ENCODE data around the gene ZNF562.
"Not testable (repeated sequence)": the region's sequence is repeated elsewhere in the genome, so short reads cannot be mapped to it uniquely, and the experiment has no call there.

ZNF562 gene

GRCh38 chr19:9658769-9659168 is 16.1 kb downstream of the ZNF562 start:
- H3K36me3 ChIP-seq (ENCODE audit: control insufficient read depth, insufficient read depth, low read length) = peaks cover 15% of the 10 kb centered on the region
- TF ChIP-seq CTCF (IDR thresholded peaks at IDR 0.05; ENCODE audit: insufficient read depth, low read length, poor library complexity, severe bottlenecking) = no peak
- H3K27me3 ChIP-seq (replicated peaks; ENCODE audit: control insufficient read depth, insufficient read depth, low read length) = no peaks in the 10 kb centered on the region
- no peak overlapping the region for H3K4me3 ChIP-seq (replicated peaks; ENCODE audit: low read depth, low read length)
- DNase-seq (ENCODE audit: extremely low read depth, insufficient read length) = no peak

GRCh38 chr19:9653066-9653555 is 21.8 kb downstream of the ZNF562 start:
- H3K36me3 ChIP-seq (ENCODE audit: control insufficient read depth, insufficient read depth, low read length) = peaks cover 19% of the 10 kb centered on the region
- not testable (repeated sequence) for H3K27me3 ChIP-seq (replicated peaks; ENCODE audit: control insufficient read depth, insufficient read depth, low read length); H3K4me3 ChIP-seq (replicated peaks; ENCODE audit: low read depth, low read length); DNase-seq (ENCODE audit: extremely low read depth, insufficient read length)

- H3K4me3 ChIP-seq (replicated peaks; ENCODE audit: low read depth, low read length); H3K27me3 ChIP-seq (replicated peaks; ENCODE audit: control insufficient read depth, insufficient read depth, low read length); DNase-seq (ENCODE audit: extremely low read depth, insufficient read length): not testable (repeated sequence)
- H3K36me3 ChIP-seq (ENCODE audit: control insufficient read depth, insufficient read depth, low read length) = peaks cover 19% of the 10 kb centered on the region
Measured at GRCh38 chr19:9651464-9651863, 23.4 kb downstream of the ZNF562 start.

GRCh38 chr19:9650345-9650744 is 24.6 kb downstream of the ZNF562 start:
- H3K4me3 ChIP-seq (replicated peaks; ENCODE audit: low read depth, low read length) = no peak overlapping the region
- TF ChIP-seq CTCF (IDR thresholded peaks at IDR 0.05; ENCODE audit: insufficient read depth, low read length, poor library complexity, severe bottlenecking) = no peak
- no peaks in the 10 kb centered on the region for H3K27me3 ChIP-seq (replicated peaks; ENCODE audit: control insufficient read depth, insufficient read depth, low read length)
- DNase-seq (ENCODE audit: extremely low read depth, insufficient read length) = no peak
- peaks cover 15% of the 10 kb centered on the region for H3K36me3 ChIP-seq (ENCODE audit: control insufficient read depth, insufficient read depth, low read length)

- peaks cover 2% of the 10 kb centered on the region for H3K36me3 ChIP-seq (ENCODE audit: control insufficient read depth, insufficient read depth, low read length)
- no peak for TF ChIP-seq CTCF (IDR thresholded peaks at IDR 0.05; ENCODE audit: insufficient read depth, low read length, poor library complexity, severe bottlenecking)
- no peak overlapping the region for H3K4me3 ChIP-seq (replicated peaks; ENCODE audit: low read depth, low read length)
- DNase-seq (ENCODE audit: extremely low read depth, insufficient read length) = no peak
- H3K27me3 ChIP-seq (replicated peaks; ENCODE audit: control insufficient read depth, insufficient read depth, low read length) = no peaks in the 10 kb centered on the region
Measured at GRCh38 chr19:9645472-9645871, 29.4 kb downstream of the ZNF562 start.

GRCh38 chr19:9644472-9644871 is 30.4 kb downstream of the ZNF562 start:
- Histone ChIP-seq H3K27me3 (replicated peaks; ENCODE audit: control insufficient read depth, insufficient read depth, low read length) (no peaks in the 10 kb centered on the region), H3K36me3 (ENCODE audit: control insufficient read depth, insufficient read depth, low read length) (no peaks in the 10 kb centered on the region), H3K4me3 (replicated peaks; ENCODE audit: low read depth, low read length) (no peak overlapping the region)
- DNase-seq (ENCODE audit: extremely low read depth, insufficient read length) = no peak
- no peak for TF ChIP-seq CTCF (IDR thresholded peaks at IDR 0.05; ENCODE audit: insufficient read depth, low read length, poor library complexity, severe bottlenecking)

- Histone ChIP-seq H3K36me3 (ENCODE audit: control insufficient read depth, insufficient read depth, low read length) (no peaks in the 10 kb centered on the region), H3K4me3 (replicated peaks; ENCODE audit: low read depth, low read length) (no peak overlapping the region), H3K27me3 (replicated peaks; ENCODE audit: control insufficient read depth, insufficient read depth, low read length) (no peaks in the 10 kb centered on the region)
- no peak for DNase-seq (ENCODE audit: extremely low read depth, insufficient read length)
- no peak for TF ChIP-seq CTCF (IDR thresholded peaks at IDR 0.05; ENCODE audit: insufficient read depth, low read length, poor library complexity, severe bottlenecking)
Measured at GRCh38 chr19:9641810-9642209, 33.1 kb downstream of the ZNF562 start.

Data from GM06990 (cell line).